GM23338 (cell line): ENCODE measurements around the gene GNAI1.

Experiments used
- EZH2 ChIP-seq: fragments of 200-600 bp; sonication (generic); IDR thresholded peaks from one replicate; pipeline ENCODE4 v1.8.0; 2017; ENCODE audit warnings: antibody characterized with exemption, mild to moderate bottlenecking, low read depth; ENCODE audit not compliant: unreplicated experiment
- ZNF114 ChIP-seq: fragments of 250-450 bp; sonication (Bioruptor Pico); IDR thresholded peaks from 2 replicates; pipeline ENCODE4 v1.5.0; 2020; ENCODE audit warnings: mild to moderate bottlenecking, moderate library complexity
- TF ChIP-seq, protein P1 (sequence below), 2 experiments: fragments of 200-600 bp in 1 of 2; sonication (generic) in 1 of 2; conservative IDR thresholded peaks; 2 replicates each; pipeline versions ENCODE4 v1.5.1 to v1.6.1; 2016 to 2017; ENCODE audit warnings: antibody characterized with exemption in 2 of 2, low read depth in 2 of 2, mild to moderate bottlenecking in 2 of 2, moderate library complexity in 1 of 2

GRCh38 chr7:80154656-80155333 lies 20.2 kb downstream of the GNAI1 start:
- TF ChIP-seq, protein P1, sequence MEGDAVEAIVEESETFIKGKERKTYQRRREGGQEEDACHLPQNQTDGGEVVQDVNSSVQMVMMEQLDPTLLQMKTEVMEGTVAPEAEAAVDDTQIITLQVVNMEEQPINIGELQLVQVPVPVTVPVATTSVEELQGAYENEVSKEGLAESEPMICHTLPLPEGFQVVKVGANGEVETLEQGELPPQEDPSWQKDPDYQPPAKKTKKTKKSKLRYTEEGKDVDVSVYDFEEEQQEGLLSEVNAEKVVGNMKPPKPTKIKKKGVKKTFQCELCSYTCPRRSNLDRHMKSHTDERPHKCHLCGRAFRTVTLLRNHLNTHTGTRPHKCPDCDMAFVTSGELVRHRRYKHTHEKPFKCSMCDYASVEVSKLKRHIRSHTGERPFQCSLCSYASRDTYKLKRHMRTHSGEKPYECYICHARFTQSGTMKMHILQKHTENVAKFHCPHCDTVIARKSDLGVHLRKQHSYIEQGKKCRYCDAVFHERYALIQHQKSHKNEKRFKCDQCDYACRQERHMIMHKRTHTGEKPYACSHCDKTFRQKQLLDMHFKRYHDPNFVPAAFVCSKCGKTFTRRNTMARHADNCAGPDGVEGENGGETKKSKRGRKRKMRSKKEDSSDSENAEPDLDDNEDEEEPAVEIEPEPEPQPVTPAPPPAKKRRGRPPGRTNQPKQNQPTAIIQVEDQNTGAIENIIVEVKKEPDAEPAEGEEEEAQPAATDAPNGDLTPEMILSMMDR (conservative IDR thresholded peaks at IDR 0.05; ENCODE audit: low read depth in 2 of 2): no peak
- TF ChIP-seq ZNF114 (no peak), EZH2 (no peak)
